ENCODE results near the gene NPR2. TPM values are rescaled to one million over a fixed set of nuclear protein-coding genes. Genes with fewer than 3 reads are reported as not detected.

NPR2 gene
- total and polyA plus RNA-seq, 8 donors = 17.6 to 58.6 (median 47.2) TPM

GRCh38 chr9:35774907-35775635 lies 16.3 kb upstream of the NPR2 start:
- Histone ChIP-seq H3K27ac (peak overlapping the region in 1 of 2 donors; percentile 43), H3K27me3 (no peaks in the 10 kb centered on the region), H3K36me3 (no peaks in the 10 kb centered on the region), H3K4me3 (no peak overlapping the region), H3K9me3 (no peaks in the 10 kb centered on the region), H3K4me1 (peaks cover 14 to 26% of the 10 kb centered on the region in 2 donors)
- peak; percentile 32 for ATAC-seq
- TF ChIP-seq CTCF (IDR thresholded peaks at IDR 0.05) = no peak
- no peak for DNase-seq
- intact Hi-C loops (cut with DNase I) = no loop called here

GRCh38 chr9:35776018-35776417 lies 15.4 kb upstream of the NPR2 start:
- ATAC-seq (no peak), DNase-seq (no peak)
- Histone ChIP-seq H3K9me3 (no peaks in the 10 kb centered on the region), H3K4me3 (no peak overlapping the region), H3K4me1 (peaks cover 9 to 20% of the 10 kb centered on the region in 2 donors), H3K27ac (no peak overlapping the region), H3K36me3 (no peaks in the 10 kb centered on the region), H3K27me3 (no peaks in the 10 kb centered on the region)
- TF ChIP-seq CTCF (IDR thresholded peaks at IDR 0.05) = no peak
- intact Hi-C loops (cut with DNase I) = no loop called here

GRCh38 chr9:35778496-35778895 lies 12.9 kb upstream of the NPR2 start:
- TF ChIP-seq CTCF (IDR thresholded peaks at IDR 0.05) = no peak
- H3K27me3 ChIP-seq = no peaks in the 10 kb centered on the region
- H3K27ac ChIP-seq = no peak overlapping the region
- no peaks in the 10 kb centered on the region for H3K9me3 ChIP-seq
- intact Hi-C loops (cut with DNase I) = no loop called here
- H3K36me3 ChIP-seq = no peaks in the 10 kb centered on the region
- no peak overlapping the region for H3K4me3 ChIP-seq
- peaks cover 0 to 8% of the 10 kb centered on the region in 2 donors for H3K4me1 ChIP-seq
- no peak for DNase-seq
- no peak for ATAC-seq

GRCh38 chr9:35781066-35781465 lies 10.3 kb upstream of the NPR2 start:
- no peak for TF ChIP-seq CTCF (IDR thresholded peaks at IDR 0.05)
- intact Hi-C loops (cut with DNase I) = no loop called here
- no peaks in the 10 kb centered on the region for H3K4me1 ChIP-seq

GRCh38 chr9:35783418-35783817 lies 8.0 kb upstream of the NPR2 start:
- intact Hi-C loops (cut with DNase I) = no loop called here
- Histone ChIP-seq H3K27me3 (no peaks in the 10 kb centered on the region), H3K36me3 (no peaks in the 10 kb centered on the region), H3K27ac (no peak overlapping the region), H3K4me3 (no peak overlapping the region), H3K9me3 (no peaks in the 10 kb centered on the region), H3K4me1 (no peaks in the 10 kb centered on the region)
- no peak for TF ChIP-seq CTCF (IDR thresholded peaks at IDR 0.05)
- DNase-seq = no peak
- no peak for ATAC-seq

More at GRCh38 chr9:35781066-35781465, 10.3 kb upstream of the NPR2 start:
- ATAC-seq (no peak), DNase-seq (no peak)
- no peaks in the 10 kb centered on the region for H3K36me3 ChIP-seq
- H3K9me3 ChIP-seq = no peaks in the 10 kb centered on the region
- no peak overlapping the region for H3K4me3 ChIP-seq
- H3K27ac ChIP-seq = no peak overlapping the region
- H3K27me3 ChIP-seq = no peaks in the 10 kb centered on the region
